CD4-positive, alpha-beta T cell treated with Interleukin-4 for 4 hours (primary cell): ENCODE results near the gene PRIM2.
"Not testable (repeated sequence)": the region's sequence is repeated elsewhere in the genome, so short reads cannot be mapped to it uniquely, and the experiment has no call there.

Source experiments
- DNase-seq: peaks from one replicate; pipeline ENCODE4 v3.0.0-alpha.2; 2020

The PRIM2 gene

GRCh38 chr6:57449496-57450066, 132.2 kb downstream of the PRIM2 start:
- not testable (repeated sequence) for DNase-seq

DNA sequence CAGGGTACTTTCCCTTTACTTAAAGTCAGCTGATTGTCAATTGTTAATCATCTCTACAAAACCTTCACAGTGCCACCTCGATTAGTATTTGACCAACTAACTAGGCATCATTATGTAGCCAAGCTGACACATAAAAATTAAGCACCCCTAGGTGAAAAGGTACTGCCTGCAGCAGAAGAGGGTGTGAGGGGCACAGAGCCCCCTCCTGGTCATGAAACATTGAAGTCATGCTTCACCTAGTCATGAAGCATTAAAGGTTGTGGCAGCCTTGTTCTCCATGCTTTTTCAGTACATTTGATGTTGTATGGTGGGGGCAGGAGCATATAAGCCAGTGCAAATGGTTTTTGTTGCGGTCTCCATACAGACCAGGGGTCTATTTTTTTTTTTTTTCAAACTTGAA, 142.4 kb downstream of the PRIM2 start:
- not testable (repeated sequence) for DNase-seq

- not testable (repeated sequence) for DNase-seq
These were observed 143.6 kb downstream of the PRIM2 start for GRCh38 chr6:57461022-57461421.

DNA sequence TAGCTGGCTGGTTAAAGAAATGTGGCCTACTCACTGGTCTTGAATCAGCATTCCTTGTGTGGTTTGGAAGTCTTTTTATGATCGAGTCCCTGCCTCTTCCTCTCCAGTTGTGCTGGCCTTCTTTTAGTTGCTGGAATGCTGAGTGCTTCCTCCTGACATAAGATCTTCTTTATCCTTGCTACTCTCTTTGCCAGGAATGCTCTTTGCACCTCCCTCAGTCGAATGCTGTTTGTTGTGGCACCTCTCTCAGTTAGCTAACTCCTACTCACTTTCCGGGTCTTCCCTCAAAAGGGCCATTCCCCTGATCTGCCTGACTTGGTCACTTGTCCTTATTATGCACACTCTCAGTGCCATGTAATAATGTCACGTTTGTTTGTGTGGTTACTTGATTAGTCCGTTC, 146.4 kb downstream of the PRIM2 start:
- not testable (repeated sequence) for DNase-seq

DNA sequence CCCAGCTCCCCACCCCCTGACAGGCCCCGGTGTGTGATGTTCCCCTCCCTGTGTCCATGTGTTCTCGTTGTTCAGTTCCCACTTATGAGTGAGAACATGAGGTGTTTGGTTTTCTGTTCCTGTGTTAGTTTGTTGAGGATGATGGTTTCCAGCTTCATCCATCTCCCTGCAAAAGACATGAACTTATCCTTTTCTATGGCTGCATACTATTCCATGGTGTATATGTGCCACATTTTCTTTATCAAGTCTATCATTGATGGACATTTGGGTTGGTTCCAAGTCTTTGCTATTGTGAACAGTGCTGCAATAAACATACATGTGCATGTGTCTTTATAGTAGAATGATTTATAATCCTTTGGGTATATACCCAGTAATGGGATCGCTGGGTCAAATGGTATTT, 148.5 kb downstream of the PRIM2 start:
- not testable (repeated sequence) for DNase-seq

- DNase-seq, result no peak
These were observed 151.6 kb downstream of the PRIM2 start for GRCh38 chr6:57469072-57469471.

- not testable (repeated sequence) for DNase-seq
These were observed 152.7 kb downstream of the PRIM2 start for GRCh38 chr6:57470148-57470547.

GRCh38 chr6:57471314-57471864, 154.0 kb downstream of the PRIM2 start:
- DNase-seq, result not testable (repeated sequence)

DNA sequence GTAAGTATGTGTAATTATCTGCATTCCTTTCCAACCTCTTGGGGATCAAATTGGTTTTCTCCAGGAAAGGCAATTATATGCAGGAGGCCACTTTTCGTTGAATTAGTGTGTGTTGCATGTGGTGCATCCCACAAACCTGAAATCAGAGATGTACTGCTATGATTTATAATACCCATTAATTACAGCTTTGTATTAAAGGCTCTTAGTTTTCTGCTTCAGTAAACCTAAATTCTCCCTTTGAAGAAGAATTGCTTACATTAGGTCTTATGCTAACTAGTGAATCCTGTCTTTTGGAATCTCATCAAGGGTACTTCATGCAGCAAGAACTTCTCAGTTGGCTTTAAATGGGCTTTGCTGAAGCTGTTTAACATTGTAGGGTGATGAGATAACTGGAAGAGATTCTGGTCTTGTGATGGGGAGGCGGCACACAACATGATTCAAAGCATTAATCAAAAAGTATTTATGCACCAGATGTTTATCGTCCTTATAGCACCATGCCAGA, 155.5 kb downstream of the PRIM2 start:
- DNase-seq, result not testable (repeated sequence)

DNA sequence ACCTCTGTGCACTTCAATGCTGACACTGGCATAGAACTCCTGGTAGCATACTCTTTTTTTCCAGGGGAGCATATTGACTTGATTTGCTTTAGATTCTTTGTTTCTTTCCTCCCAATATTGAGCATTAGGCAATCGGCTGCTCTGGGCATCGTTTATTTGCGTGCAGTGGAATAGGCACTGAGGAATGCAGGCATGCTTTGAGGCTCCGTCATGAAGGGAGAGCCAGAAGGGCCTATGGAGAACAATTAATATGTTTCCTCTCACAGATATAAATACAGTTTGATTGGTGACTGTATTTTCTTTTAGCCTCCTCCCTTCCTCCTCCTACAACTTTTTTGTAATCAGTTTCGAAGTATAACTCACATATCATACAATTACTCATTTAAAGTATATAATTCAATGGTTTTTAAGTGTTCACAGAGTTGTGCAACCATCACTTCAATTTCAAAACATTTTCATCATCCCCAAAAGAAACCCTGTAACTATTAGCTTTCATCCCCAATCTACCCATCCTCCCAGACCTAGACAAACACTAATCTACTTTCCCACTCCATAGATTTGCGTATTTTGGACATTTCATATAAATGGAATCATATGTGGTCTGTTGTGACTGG, 157.5 kb downstream of the PRIM2 start:
- DNase-seq, result not testable (repeated sequence)

DNA sequence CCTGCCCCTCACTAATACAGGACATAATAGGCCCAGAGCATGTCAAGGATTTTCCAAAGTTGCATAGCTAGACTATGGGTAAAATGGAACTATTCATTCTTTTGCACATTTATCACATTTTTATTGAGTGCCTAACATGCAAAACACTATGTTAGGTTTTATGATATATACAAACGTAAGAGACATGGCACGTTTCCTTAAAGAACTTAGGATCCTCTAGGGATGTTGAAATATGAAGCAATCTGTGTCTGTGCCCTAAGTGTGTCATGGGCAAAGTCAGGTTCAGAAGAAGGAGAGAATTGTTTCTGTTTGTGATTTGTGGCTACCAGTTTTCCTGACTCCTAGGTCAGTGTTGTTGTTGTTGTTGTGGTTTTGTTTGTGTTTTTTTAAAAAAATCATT, 158.2 kb downstream of the PRIM2 start:
- not testable (repeated sequence) for DNase-seq

GRCh38 chr6:57480194-57480593, 162.8 kb downstream of the PRIM2 start:
- DNase-seq, result not testable (repeated sequence)

GRCh38 chr6:57481121-57481520, 163.7 kb downstream of the PRIM2 start:
- DNase-seq, result not testable (repeated sequence)

- DNase-seq, result not testable (repeated sequence)
These were observed 165.0 kb downstream of the PRIM2 start for GRCh38 chr6:57482471-57482870.

DNA sequence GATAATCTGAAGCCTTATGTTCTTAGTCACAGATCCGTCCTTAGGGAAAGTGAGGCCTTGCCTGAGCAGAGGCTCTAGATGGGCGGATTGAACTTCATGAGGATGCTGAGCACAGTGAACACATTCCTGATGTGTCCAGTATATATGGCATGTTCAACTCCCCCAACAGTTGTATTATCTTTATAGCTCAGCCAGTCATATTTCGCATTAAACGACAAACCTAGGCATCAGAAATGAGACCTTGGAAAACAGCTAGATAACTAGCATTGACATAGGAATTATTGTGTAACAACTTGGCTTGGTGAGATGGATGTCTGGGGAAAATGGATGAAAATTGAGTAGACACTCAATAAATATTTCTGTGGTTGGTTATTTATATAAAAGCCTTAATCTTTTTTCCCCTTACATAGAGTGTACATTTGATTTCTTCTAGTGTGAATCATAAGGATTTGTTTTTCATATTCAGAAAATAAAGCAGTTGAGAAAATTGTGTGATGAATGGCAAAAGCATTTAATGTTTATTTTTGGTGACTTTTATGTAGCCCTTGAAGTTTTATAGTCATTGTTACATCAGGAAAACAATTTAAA, 169.2 kb downstream of the PRIM2 start:
- not testable (repeated sequence) for DNase-seq

DNA sequence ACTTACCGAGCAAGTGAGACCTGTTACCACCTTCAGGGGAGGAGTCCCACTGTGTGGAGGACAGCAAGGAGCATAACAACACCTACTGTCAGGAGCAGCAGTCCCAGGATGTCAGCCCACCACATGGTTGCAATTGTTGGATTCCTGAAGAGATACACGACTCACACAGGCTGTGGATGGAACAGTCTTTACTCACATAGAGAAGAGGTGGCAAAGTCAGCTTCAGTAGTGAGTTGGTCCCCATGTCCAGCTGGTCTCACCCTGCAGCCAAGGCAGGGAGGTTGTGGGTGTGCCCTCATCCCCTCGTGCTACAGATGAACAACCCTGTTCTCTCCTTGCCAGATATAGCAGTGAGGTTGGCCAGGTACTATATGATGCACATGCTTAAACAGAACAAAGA, 171.1 kb downstream of the PRIM2 start:
- DNase-seq, result not testable (repeated sequence)

DNA sequence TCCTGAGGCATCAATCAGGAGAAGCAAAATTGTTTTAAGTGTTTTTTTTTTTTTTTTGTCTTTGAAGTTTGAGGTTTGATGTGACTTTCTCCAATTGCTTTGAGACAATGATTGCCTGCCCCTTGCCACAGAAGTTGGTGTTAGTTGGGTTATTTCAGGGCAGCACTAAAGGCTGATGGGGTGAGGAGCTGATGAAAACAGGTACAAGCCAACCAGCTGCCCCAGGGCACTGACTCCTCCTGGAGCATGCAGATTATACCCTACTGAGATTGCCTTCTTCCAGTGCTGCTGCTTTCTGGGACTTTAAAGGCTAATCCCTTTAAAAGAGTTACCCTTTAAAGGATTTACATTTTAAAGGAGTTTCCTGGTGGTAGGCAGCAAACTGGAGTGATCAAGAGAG, 172.5 kb downstream of the PRIM2 start:
- DNase-seq, result not testable (repeated sequence)

DNA sequence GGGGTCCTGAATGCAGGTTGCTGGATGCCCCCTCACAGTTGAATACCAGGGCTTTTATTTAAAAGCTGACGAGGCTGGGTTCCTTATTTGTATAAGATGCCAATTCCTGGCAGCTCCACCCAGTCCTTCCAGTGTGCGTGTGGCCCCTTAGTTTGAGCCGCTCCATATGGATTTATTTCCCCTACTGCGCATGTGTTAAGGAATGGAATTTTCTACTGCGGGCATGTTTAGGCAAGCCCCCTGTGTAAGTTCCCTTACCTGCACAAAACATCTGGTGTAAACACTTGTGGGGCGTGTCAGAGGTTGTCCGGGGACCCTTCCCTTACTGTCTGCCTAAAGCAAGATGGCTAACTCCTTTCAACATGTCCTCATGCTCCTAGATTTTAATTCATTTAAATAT, 174.4 kb downstream of the PRIM2 start:
- not testable (repeated sequence) for DNase-seq

- DNase-seq, result not testable (repeated sequence)
These were observed 178.8 kb downstream of the PRIM2 start for GRCh38 chr6:57496251-57496650.

- DNase-seq, result not testable (repeated sequence)
These were observed 183.1 kb downstream of the PRIM2 start for GRCh38 chr6:57500368-57501021.

- not testable (repeated sequence) for DNase-seq
These were observed 185.0 kb downstream of the PRIM2 start for GRCh38 chr6:57502387-57502786.

- not testable (repeated sequence) for DNase-seq
These were observed 187.8 kb downstream of the PRIM2 start for GRCh38 chr6:57505251-57505650.

- not testable (repeated sequence) for DNase-seq
These were observed 193.0 kb downstream of the PRIM2 start for GRCh38 chr6:57510390-57510789.
